ENCODE results near the gene ZBTB8OS. TPM values are rescaled to one million over a fixed set of nuclear protein-coding genes. Genes with fewer than 3 reads are reported as not detected.
A peak's percentile ranks its signal among the peaks of the same experiment; 100 is the strongest.

ZBTB8OS gene
- total and polyA plus RNA-seq, 2 of the 8 experiments (the other 6 are each of a cell fraction or from before 2014, with no cell fraction given) = 68.0 to 74.2 TPM

DNA sequence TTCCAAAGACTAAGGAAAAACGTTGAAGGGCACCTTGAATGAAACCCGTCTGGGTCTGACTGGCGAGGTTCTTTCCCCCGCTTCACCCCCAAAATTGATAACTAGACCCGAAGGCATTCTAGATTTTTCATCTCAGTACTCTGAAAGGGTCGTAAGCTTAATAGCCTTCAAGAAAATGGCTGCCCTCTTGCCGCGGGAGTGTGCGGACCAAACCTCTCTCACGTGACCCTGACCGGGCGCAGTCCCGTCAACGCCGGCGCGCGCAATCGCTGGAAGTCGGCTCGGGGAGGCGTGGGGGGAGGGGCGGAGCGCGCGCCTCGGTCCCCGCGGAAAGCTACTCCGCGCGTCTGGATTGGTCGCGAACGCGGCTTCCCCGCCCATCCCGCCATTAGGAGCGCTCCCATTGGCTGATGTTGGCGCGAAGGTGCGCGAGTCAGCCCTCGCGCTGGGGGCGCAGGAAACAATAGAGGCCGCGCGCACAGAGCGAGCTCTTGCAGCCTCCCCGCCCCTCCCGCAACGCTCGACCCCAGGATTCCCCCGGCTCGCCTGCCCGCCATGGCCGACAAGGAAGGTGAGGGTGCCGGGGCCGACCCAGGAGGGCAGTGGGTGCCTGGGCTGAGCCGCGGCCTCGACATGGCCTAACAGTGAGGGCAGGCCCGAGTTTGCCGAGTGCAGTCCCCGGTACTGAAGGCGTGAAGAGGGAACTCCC lies 556 bp upstream of the ZBTB8OS start, which contains the start of gene RBBP4 (continued):
- no peak for TF ChIP-seq NANOG (IDR thresholded peaks at IDR 0.05; ENCODE audit: insufficient read depth, low read depth, low read length, poor library complexity, severe bottlenecking)
- peak; percentile 67; the same call in 1 of the 2 replicates for TF ChIP-seq TBP (IDR thresholded peaks at IDR 0.05; ENCODE audit: low read depth, low read length)
- TF ChIP-seq BCL11A (IDR thresholded peaks at IDR 0.05; ENCODE audit: low read depth in 2 of 2, low read length in 2 of 2) = no peak
- no peak; the same call in 1 of the 2 replicates for TF ChIP-seq ATF2 (IDR thresholded peaks at IDR 0.05; ENCODE audit: low read length)
- TF ChIP-seq CEBPB (IDR thresholded peaks at IDR 0.05; ENCODE audit: low read depth, low read length) = no peak
- no peak for TF ChIP-seq GTF2F1 (IDR thresholded peaks at IDR 0.05; ENCODE audit: borderline replicate concordance, low read depth, low read length)
- TF ChIP-seq SIRT6 (IDR thresholded peaks at IDR 0.05; ENCODE audit: low read length) = no peak
- TF ChIP-seq YY1 (IDR thresholded peaks at IDR 0.05; ENCODE audit: low read depth, low read length) = peak; percentile 93
- TF ChIP-seq RFX5 (IDR thresholded peaks at IDR 0.05; ENCODE audit: borderline replicate concordance, low read depth, low read length) = no peak
- peak; percentile 88 for TF ChIP-seq SP1 (IDR thresholded peaks at IDR 0.05; ENCODE audit: low read depth, low read length)
- no peak for TF ChIP-seq SRF (IDR thresholded peaks at IDR 0.05; ENCODE audit: low read depth, low read length)
- TF ChIP-seq, protein P1, sequence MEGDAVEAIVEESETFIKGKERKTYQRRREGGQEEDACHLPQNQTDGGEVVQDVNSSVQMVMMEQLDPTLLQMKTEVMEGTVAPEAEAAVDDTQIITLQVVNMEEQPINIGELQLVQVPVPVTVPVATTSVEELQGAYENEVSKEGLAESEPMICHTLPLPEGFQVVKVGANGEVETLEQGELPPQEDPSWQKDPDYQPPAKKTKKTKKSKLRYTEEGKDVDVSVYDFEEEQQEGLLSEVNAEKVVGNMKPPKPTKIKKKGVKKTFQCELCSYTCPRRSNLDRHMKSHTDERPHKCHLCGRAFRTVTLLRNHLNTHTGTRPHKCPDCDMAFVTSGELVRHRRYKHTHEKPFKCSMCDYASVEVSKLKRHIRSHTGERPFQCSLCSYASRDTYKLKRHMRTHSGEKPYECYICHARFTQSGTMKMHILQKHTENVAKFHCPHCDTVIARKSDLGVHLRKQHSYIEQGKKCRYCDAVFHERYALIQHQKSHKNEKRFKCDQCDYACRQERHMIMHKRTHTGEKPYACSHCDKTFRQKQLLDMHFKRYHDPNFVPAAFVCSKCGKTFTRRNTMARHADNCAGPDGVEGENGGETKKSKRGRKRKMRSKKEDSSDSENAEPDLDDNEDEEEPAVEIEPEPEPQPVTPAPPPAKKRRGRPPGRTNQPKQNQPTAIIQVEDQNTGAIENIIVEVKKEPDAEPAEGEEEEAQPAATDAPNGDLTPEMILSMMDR (IDR thresholded peaks at IDR 0.05; ENCODE audit: control extremely low read depth in 1 of 3, insufficient read depth in 1 of 3, low read depth in 1 of 3, low read length in 3 of 3) = no peak
- TF ChIP-seq BACH1 (IDR thresholded peaks at IDR 0.05; ENCODE audit: low read length) = peak; percentile 26; the same call in 1 of the 2 replicates
- TF ChIP-seq, protein P2, sequence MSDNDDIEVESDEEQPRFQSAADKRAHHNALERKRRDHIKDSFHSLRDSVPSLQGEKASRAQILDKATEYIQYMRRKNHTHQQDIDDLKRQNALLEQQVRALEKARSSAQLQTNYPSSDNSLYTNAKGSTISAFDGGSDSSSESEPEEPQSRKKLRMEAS (IDR thresholded peaks at IDR 0.05) = peak; percentile 95
- no peak for TF ChIP-seq BRCA1 (IDR thresholded peaks at IDR 0.05; ENCODE audit: low read depth, low read length)
- TF ChIP-seq, protein P3, sequence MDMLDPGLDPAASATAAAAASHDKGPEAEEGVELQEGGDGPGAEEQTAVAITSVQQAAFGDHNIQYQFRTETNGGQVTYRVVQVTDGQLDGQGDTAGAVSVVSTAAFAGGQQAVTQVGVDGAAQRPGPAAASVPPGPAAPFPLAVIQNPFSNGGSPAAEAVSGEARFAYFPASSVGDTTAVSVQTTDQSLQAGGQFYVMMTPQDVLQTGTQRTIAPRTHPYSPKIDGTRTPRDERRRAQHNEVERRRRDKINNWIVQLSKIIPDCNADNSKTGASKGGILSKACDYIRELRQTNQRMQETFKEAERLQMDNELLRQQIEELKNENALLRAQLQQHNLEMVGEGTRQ (IDR thresholded peaks at IDR 0.05; ENCODE audit: low read length) = peak; percentile 76

Measured in H1 (cell line).